Measurements from ENCODE around the gene SYT12. TPM values are rescaled to one million over a fixed set of nuclear protein-coding genes. Genes with fewer than 3 reads are reported as not detected.
"Not testable (repeated sequence)": the region's sequence is repeated elsewhere in the genome, so short reads cannot be mapped to it uniquely, and the experiment has no call there.

SYT12 gene
- total RNA-seq: 0.62 TPM

- DNase-seq: peak; percentile 52
These were observed at the start of gene SYT12 for GRCh38 chr11:67022961-67023956. Gene SYT12 (plus strand): TSS chr11:67023134. CDS start chr11:67030145, 7,011 bp downstream.

DNA sequence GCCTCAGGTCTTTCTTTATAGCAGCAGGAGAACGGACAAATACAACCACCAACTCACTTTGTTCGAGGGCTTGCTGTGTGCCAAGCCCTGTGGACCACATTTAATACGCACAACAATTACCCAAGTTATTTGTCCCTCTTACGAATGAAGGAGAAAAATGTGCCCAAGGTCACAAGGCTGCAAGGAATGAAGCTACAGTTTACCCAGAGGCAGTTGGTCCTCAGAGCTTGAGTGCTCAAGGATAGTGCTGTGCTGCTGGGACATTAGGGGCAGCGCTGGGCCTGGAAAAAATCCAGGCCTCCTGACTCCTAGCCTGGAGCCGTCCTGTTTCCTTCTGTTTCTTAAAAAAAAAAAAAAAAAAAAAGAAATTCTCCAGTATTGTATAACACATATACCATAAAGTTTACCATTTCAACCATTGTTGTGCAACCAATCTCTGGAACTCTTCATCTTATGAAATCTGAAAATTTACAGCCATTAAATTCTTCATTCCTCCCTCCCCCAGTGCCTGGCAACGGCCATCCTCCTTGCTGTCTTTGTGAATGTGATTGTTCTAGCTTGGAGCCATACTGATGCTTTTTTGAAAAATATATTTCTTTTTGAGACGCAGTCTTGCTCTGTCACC, 48.9 kb upstream of the SYT12 start:
- no peak for DNase-seq

DNA sequence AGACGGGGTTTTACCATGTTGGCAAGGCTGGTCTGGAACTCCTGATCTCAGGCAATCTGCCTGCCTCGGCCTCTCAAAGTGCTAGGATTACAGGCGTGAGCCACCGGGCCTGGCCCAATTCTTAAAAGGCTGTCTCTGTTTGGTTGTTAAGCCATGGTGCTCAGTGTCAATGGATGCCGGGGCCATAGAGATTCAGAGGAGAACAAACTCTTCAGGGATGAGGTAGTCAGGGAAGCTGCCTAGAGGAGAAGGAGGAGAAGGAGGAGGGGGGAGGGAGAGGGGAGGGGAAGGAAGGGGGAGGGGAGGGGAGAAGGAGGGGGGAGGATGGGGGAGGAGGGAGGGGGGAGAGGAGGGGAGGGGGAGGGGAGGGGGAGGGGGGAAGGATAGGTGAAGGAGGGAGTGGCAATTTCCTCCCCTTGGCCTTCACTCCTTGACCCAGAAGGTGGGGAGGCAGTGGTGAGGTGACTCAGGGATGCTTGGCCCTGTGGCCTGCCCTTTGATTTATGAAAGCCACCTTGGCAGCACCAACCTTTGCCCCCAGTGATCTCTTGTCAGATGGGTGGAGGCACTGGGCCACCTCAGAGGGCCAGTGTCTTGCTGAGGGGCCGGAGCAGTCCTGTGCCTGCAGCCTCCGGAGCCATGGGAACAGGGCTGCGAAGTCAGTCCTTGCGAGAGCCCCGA, 48.1 kb upstream of the SYT12 start, which contains the start of gene C11orf86:
Gene C11orf86, plus strand, starts transcription at position 581 of the 681 bp plus-strand sequence. Its CDS starts 59 bp downstream, at position 640.
- no peak for DNase-seq

GRCh38 chr11:66975405-66976027, 47.4 kb upstream of the SYT12 start:
- no peak for DNase-seq

DNA sequence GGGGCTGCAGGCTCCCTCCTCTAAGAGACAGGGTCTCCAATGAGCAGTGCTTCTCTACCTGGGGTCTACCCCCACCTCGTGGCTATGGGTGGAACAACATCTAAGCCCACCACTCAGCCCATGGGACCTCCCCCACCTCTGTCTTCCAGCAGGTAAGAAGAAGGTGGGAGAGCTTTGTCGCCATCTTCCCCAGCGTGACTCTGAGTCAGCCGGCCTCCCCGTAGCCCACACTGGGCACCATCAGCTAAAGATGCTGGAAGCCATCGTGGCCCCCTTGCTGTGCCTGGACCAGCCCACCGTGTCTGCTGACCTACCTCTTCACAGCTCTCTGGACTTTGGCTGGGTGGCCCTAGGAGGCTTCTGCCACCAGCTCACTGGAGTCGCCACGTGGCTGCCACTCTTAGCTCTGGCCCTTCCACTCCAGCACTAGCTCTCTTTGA, 46.9 kb upstream of the SYT12 start:
- DNase-seq: no peak

DNA sequence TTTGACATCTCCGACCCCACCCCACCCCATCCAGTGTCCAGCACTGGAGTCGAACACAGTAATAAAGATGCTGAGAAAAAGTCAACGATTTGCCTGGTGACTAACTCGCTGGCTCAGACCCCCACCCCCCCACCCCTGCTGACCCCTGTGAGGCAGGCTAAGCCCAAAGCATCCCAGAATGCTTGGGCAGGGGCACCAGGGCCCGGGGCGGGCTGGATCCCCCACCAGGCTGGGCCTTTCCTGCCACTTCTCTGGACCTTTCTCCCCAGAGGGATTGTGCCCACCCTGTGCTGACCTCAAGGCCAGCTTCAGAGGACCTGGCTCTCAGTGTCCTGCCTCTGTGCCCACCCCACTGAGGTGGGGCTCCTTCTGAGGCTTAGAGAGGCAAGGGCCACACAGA, 46.0 kb upstream of the SYT12 start:
- DNase-seq: no peak

DNA sequence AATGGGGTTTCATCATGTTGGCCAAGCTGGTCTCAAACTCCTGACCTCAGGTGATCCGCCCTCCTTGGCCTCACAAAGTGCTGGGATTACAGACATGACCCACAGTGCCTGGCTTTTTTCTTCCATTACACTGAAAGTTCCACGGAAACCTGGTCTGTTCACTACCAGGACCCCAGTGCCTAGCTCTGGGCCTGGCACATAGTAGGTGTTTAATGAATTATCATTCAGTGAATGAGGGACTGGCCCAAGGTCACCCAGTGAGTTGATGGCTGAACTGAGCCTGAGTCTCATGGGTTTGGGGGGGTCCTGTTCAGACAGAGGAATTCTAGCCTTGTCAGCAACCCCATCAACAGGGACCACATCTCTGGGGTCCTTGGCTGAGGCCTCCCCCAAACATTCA, 44.7 kb upstream of the SYT12 start:
- no peak for DNase-seq

GRCh38 chr11:66978717-66979116, 44.2 kb upstream of the SYT12 start:
- DNase-seq: no peak

- no peak for DNase-seq
These were observed 43.5 kb upstream of the SYT12 start for GRCh38 chr11:66979336-66979980.

DNA sequence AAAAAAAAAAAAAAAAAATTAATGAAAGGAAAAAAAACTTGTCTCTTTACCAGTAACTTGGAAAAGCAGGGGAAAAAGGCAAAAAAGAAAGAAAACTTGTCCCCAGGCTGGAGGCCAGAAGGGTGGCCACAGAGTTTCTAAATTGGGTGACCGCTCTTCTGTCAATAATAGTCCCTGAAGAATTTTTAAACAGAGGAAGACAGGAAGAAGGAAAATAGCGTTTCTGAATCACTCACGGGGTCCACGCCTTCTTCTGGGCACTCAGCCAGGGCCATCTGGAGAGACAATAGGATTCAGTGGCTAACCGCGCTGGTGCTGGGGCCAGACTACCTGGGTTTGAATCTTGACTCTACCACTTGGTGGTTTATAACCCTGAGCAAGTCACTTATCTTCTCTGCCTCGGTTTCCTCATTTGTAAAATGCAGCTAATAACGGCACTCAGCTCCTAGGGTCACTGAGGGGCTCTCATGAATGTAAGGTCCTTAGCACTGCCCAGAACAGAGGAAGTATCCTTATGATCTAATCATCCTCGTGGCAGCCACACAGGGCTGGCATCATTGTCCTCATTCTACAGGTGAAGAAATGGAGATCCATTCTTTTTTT, 40.9 kb upstream of the SYT12 start:
- peak; percentile 40 for DNase-seq

- DNase-seq: no peak
These were observed 39.5 kb upstream of the SYT12 start for GRCh38 chr11:66983275-66983924.

- DNase-seq: no peak
These were observed 37.3 kb upstream of the SYT12 start for GRCh38 chr11:66985508-66986177.

DNA sequence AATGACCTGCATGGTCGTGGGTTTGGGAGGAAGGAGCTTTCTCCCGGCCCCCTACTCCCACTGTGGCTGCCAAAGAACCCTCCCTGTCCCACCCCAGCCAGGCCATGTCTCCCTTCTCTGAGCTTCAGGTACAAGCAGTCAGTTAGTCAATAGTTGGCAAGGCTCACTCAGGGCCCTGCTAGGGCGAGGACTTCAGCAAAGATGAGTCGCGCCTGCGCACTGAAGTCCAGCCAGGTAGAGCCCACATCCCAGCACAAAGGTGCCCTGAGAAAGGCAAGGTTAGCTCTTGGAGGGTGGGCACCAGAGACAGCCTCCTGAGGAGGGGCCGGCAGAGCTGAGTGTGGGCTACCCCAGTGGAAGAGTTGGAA, 36.8 kb upstream of the SYT12 start:
- no peak for DNase-seq

DNA sequence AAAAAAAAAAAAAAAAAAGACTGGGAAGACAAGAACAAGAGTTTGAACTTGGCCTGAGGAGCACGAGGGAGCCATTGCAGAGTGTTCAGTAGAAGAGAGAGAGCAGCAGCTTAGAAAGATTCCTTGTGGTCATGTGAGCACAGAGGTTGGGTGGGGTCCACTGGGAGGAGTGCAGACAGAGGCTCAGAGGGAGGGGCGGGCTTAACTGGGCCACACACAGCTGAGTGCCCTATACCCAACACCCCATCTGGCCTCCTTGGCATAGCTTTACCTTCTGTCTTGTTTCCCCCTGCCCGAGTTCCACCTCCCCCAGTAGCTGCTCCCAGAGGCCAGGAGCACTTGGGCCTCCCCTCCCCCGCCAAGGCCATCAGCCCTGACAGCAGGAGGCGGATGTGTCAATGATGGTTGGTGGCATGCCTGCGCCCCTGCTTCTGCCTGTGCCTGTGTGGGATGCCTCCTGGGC, 35.7 kb upstream of the SYT12 start:
- DNase-seq: no peak

- DNase-seq: no peak
These were observed 34.9 kb upstream of the SYT12 start for GRCh38 chr11:66987924-66988637.

- not testable (repeated sequence) for DNase-seq
These were observed 34.2 kb upstream of the SYT12 start for GRCh38 chr11:66988741-66989140.

- DNase-seq: not testable (repeated sequence)
These were observed 33.6 kb upstream of the SYT12 start for GRCh38 chr11:66989360-66989759.

GRCh38 chr11:66992041-66992440, 30.9 kb upstream of the SYT12 start:
- DNase-seq: no peak

DNA sequence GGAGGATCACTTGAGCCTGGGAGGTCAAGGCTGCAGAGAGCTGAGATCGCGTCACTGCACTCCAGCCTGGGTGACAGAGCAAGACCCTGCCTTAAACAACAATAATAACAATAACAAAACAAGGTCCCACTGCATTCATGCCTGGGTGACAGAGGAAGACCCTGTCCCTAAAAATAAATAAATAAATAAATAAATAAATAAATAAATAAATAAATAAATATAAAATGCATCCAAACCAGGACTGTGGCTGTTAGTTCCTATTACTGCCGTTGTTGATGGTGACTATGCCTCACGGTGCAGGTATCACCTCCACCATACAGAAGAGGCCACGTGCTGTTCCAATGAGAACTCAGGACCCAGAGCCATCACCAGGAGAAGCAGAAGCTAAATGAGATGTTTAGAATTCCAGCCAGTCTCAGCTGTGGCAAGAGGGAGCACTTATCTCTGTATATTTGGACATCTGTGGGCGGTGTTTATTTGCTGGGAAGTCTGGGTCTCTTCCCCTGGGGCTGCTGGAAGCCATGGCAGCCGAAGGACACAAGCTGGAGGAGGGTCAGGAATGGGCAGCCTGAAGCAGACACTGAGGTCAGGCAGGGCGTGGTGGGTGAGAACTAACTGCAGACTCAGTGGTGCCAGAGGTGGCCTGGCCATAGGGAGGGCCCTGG, 26.2 kb upstream of the SYT12 start:
- DNase-seq: no peak

Data from occipital lobe (tissue), 2 donors.